Natural killer cell (primary cell): Measurements from ENCODE around the gene ZNF324B. TPM values are rescaled to one million over a fixed set of nuclear protein-coding genes. Genes with fewer than 3 reads are reported as not detected.

Experiments
- ATAC-seq, 3 donors: fragments of 150-1000 bp in 2 of 3; fragments of 200-7000 bp in 1 of 3; cut with Tn5 transposase; 1 replicate in 1 of 3; 2 replicates in 2 of 3; pipeline ENCODE4 v1.10.0; 2021; ENCODE audit warnings: mild to moderate bottlenecking in 2 of 3, moderate library complexity in 2 of 3
- DNase-seq, 2 donors: peaks; one replicate each; pipeline versions ENCODE4 v3.0.0 to v3.0.0-alpha.2; 2013 to 2021; ENCODE audit warnings: mixed read lengths in 1 of 2
- H3K27ac ChIP-seq: one replicate; pipeline ENCODE4 v1.5.1; 2013; ENCODE audit warnings: mild to moderate bottlenecking, low read length
- H3K27me3 ChIP-seq: one replicate; pipeline ENCODE4 v1.6.1; 2013; ENCODE audit warnings: low read length; ENCODE audit not compliant: control insufficient read depth, insufficient read depth
- H3K36me3 ChIP-seq: one replicate; pipeline ENCODE4 v1.6.1; 2013; ENCODE audit warnings: low read length; ENCODE audit not compliant: control insufficient read depth, insufficient read depth
- H3K4me1 ChIP-seq: one replicate; pipeline ENCODE4 v1.6.1; 2013; ENCODE audit warnings: low read length; ENCODE audit not compliant: control insufficient read depth, insufficient read depth
- H3K4me3 ChIP-seq: one replicate; pipeline ENCODE4 v1.5.1; 2013; ENCODE audit warnings: low read length
- H3K9me3 ChIP-seq: one replicate; pipeline ENCODE4 v1.6.1; 2013; ENCODE audit warnings: low read length; ENCODE audit not compliant: control insufficient read depth, insufficient read depth
- H3K27ac Mint-ChIP-seq, 2 donors: one replicate each; pipeline ENCODE4 v1.8.0; 2022; ENCODE audit warnings: mild to moderate bottlenecking in 2 of 2, mixed read lengths in 2 of 2, moderate library complexity in 1 of 2
- H3K27me3 Mint-ChIP-seq, 2 donors: one replicate each; pipeline ENCODE4 v1.8.0; 2022; ENCODE audit warnings: low read depth in 2 of 2, mixed read lengths in 2 of 2
- H3K36me3 Mint-ChIP-seq: one replicate; pipeline ENCODE4 v1.8.0; 2022; ENCODE audit warnings: mixed read lengths
- H3K4me1 Mint-ChIP-seq, 2 donors: one replicate each; pipeline ENCODE4 v1.8.0; 2022; ENCODE audit warnings: mixed read lengths in 2 of 2
- H3K4me3 Mint-ChIP-seq: one replicate; pipeline ENCODE4 v1.8.0; 2022; ENCODE audit warnings: mild to moderate bottlenecking, moderate library complexity, mixed read lengths
- H3K9me3 Mint-ChIP-seq, 2 donors: one replicate each; pipeline ENCODE4 v1.8.0; 2022; ENCODE audit warnings: mixed read lengths in 2 of 2
- WGBS: methylation state at CpG from one replicate; pipeline ENCODE4 v1.1.7; 2013; ENCODE audit warnings: missing lambda C conversion rate; ENCODE audit not compliant: insufficient coverage; 5-methylcytosine and 5-hydroxymethylcytosine counted together
- intact Hi-C: fragments of 100-400 bp; cut with micrococcal nuclease; formaldehyde crosslinking; loops from one replicate; pipeline ENCODE4 v1.14.2; 2022
- total RNA-seq, 4 donors: library from RNA; stranded (reverse); fragments of 120-200 nt in 1 of 4; gene quantifications; one replicate each; pipeline versions ENCODE4 v1.2.3 to v1.2.4, GENCODE V29; 2013 to 2022
- TF ChIP-seq, protein P1 (sequence below): fragments of 200-600 bp; IDR thresholded peaks from one replicate; pipeline ENCODE4 v1.8.0; 2022; ENCODE audit warnings: antibody characterized with exemption

The ZNF324B gene
- total RNA-seq, 3 donors from 2014 or later (not counting 1 experiment from before 2014, with no cell fraction given) = 10.4 to 11.4 (median 11.4) TPM

GRCh38 chr19:58406818-58407657, 44.4 kb upstream of the ZNF324B start:
- ATAC-seq (no peak), DNase-seq (peak in 1 of 2 donors; percentile 36)
- Mint-ChIP-seq H3K4me3 (peak overlapping the region; percentile 97), H3K36me3 (no peaks in the 10 kb centered on the region), H3K27me3 (no peaks in the 10 kb centered on the region), H3K9me3 (no peaks in the 10 kb centered on the region), H3K4me1 (peaks cover 29 to 36% of the 10 kb centered on the region in 2 donors), H3K27ac (peak overlapping the region; percentile 92 to 98)
- intact Hi-C loops = no loop called here
- H3K27ac ChIP-seq = no peak overlapping the region
- 75% methylated on average over 10 of the region's 10 CpGs for WGBS
- no peaks in the 10 kb centered on the region for H3K27me3 ChIP-seq
- H3K36me3 ChIP-seq = no peaks in the 10 kb centered on the region
- H3K9me3 ChIP-seq = no peaks in the 10 kb centered on the region
- H3K4me3 ChIP-seq = no peak overlapping the region
- TF ChIP-seq, protein P1, sequence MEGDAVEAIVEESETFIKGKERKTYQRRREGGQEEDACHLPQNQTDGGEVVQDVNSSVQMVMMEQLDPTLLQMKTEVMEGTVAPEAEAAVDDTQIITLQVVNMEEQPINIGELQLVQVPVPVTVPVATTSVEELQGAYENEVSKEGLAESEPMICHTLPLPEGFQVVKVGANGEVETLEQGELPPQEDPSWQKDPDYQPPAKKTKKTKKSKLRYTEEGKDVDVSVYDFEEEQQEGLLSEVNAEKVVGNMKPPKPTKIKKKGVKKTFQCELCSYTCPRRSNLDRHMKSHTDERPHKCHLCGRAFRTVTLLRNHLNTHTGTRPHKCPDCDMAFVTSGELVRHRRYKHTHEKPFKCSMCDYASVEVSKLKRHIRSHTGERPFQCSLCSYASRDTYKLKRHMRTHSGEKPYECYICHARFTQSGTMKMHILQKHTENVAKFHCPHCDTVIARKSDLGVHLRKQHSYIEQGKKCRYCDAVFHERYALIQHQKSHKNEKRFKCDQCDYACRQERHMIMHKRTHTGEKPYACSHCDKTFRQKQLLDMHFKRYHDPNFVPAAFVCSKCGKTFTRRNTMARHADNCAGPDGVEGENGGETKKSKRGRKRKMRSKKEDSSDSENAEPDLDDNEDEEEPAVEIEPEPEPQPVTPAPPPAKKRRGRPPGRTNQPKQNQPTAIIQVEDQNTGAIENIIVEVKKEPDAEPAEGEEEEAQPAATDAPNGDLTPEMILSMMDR = no peak
- peaks cover 22% of the 10 kb centered on the region for H3K4me1 ChIP-seq

DNA sequence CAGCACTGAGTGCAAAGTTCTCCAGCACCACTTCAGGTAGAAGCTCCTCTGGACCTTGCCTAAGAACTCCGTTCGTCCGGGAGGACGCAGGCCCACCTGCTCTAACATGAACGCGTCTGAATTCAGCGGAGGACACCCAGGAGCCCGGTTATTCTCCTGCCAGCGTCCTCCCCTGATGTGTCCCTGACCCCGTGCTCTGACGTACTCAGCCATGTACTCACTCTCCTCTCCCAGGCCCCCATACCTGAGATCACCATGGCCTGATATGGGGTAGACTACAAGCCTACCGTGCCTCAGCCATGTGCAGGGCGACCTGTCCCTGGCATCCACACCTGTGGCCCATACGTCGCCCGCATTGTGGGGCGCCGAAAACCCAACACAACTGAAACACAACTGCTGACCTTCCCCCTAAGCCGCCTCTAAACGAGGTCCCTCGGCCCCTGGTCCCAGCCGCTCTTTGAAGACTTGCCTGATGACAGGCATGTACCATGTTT, 43.7 kb upstream of the ZNF324B start:
- Mint-ChIP-seq H3K9me3 (no peaks in the 10 kb centered on the region), H3K27ac (peak overlapping the region; percentile 92 to 98), H3K4me3 (peak overlapping the region; percentile 97), H3K27me3 (no peaks in the 10 kb centered on the region), H3K36me3 (no peaks in the 10 kb centered on the region), H3K4me1 (peaks cover 29 to 36% of the 10 kb centered on the region in 2 donors)
- no peaks in the 10 kb centered on the region for H3K36me3 ChIP-seq
- H3K27ac ChIP-seq = peak overlapping the region; percentile 89
- peak overlapping the region; percentile 68 for H3K4me3 ChIP-seq
- no peaks in the 10 kb centered on the region for H3K9me3 ChIP-seq
- H3K4me1 ChIP-seq = peaks cover 20% of the 10 kb centered on the region
- peak in 1 of 2 donors; percentile 33 for DNase-seq
- no peak for ATAC-seq
- intact Hi-C loops = no loop called here
- H3K27me3 ChIP-seq = no peaks in the 10 kb centered on the region
- WGBS = 26% methylated on average over 22 of the region's 22 CpGs
- TF ChIP-seq, protein P1 = no peak

DNA sequence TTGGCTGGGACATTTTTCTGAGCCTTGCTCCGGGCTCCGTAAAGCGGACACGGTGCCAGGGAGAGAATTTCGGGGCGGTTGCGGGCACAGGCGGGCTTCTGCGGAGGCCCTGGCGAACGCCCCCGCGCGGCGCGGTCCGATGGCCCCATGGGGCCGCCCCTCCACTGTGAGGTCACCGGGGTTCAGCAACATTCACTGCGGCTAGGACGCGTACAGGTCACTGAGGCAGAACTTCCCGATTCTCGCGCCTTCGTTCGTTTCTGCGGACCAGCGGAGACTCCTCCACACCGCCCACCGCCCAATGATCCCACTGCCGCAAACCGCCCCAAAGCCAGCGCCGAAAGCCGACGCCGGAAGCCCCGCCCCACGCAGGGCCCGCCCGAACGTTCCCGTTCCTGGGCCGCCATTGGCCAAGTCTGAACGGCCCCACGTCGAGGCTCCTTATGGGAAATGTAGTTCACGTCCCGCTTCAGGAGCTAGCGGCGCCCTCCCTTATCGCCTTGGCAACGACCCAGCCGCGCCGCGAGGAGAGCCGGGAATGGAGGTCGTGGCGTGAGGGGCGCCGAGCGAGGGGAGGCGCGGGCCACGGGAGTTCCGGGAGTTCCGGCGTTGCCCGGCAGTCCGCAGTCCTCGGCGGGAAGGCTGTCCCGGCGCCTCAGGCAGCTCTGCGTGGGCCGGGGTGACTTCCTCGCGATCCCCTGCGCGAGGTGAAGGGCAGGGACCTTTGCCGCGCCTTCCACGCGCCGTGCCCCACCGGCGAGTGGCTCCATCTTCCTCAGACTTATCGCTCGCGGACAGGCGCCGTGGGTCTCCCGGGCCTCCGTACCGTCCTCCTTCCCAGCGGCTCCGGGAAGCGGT, 43.0 kb upstream of the ZNF324B start, which contains the start of gene ZNF584:
ZNF584 (plus strand) TSS at position 498 of the 858 bp plus-strand sequence. CDS start 499 bp downstream, outside the sequence.
- ATAC-seq = peak; percentile 96 to 99 (median 97)
- Mint-ChIP-seq H3K4me1 (peaks cover 29 to 36% of the 10 kb centered on the region in 2 donors), H3K27ac (peak within 1 kb of the TSS; percentile 92 to 98), H3K27me3 (no peaks in the 10 kb centered on the region), H3K4me3 (peak within 1 kb of the TSS; percentile 97), H3K36me3 (no peaks in the 10 kb centered on the region), H3K9me3 (no peaks in the 10 kb centered on the region)
- Histone ChIP-seq H3K27ac (peak within 1 kb of the TSS; percentile 89), H3K9me3 (no peaks in the 10 kb centered on the region), H3K27me3 (no peaks in the 10 kb centered on the region), H3K4me3 (peak within 1 kb of the TSS; percentile 68), H3K4me1 (peaks cover 20% of the 10 kb centered on the region), H3K36me3 (no peaks in the 10 kb centered on the region)
- TF ChIP-seq, protein P1 = no peak
- intact Hi-C loops = no loop called here
- under 1% methylated on average over 100 of the region's 100 CpGs for WGBS
- DNase-seq = peak; percentile 86 to 96
